ENCODE measurements around the gene UBAC2.

DNA sequence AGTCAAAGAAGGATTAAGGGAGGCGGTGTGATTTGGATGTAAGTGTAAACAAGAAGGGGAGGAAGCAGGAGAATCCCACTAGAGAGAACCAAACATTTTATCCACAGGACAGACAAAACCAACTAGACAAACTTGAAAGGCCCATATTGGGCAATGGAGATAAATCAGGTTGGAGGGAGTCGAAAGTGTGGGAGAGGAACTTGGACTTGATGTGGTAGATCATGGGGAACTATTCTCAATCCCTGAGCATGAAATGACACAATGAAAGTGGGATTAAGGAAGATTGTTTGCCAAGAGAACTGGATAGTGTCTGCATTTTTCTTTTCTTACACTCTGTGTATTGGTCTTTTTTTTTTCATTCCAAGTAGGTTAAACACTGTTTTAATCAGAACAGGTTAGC, 88.6 kb downstream of the UBAC2 start:
- no peak for TF ChIP-seq EZH2 (IDR thresholded peaks at IDR 0.05)
- TF ChIP-seq, protein P1, sequence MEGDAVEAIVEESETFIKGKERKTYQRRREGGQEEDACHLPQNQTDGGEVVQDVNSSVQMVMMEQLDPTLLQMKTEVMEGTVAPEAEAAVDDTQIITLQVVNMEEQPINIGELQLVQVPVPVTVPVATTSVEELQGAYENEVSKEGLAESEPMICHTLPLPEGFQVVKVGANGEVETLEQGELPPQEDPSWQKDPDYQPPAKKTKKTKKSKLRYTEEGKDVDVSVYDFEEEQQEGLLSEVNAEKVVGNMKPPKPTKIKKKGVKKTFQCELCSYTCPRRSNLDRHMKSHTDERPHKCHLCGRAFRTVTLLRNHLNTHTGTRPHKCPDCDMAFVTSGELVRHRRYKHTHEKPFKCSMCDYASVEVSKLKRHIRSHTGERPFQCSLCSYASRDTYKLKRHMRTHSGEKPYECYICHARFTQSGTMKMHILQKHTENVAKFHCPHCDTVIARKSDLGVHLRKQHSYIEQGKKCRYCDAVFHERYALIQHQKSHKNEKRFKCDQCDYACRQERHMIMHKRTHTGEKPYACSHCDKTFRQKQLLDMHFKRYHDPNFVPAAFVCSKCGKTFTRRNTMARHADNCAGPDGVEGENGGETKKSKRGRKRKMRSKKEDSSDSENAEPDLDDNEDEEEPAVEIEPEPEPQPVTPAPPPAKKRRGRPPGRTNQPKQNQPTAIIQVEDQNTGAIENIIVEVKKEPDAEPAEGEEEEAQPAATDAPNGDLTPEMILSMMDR (IDR thresholded peaks at IDR 0.05) = no peak

Data from neural progenitor cell (in vitro differentiated cells).